HG02884 (cell line): ENCODE results near the gene PTGDS.
A peak's percentile ranks its signal among the peaks of the same experiment; 100 is the strongest.

Experiments
- ATAC-seq: cut with Tn5 transposase; IDR thresholded peaks from one replicate; pipeline ENCODE4 v1.9.1; 2021; ENCODE audit warnings: mild to moderate bottlenecking, moderate library complexity; ENCODE audit not compliant: unreplicated experiment

The PTGDS gene

GRCh38 chr9:136977223-136977622 is at the start of gene PTGDS:
Gene PTGDS (plus strand): TSS chr9:136977504. CDS start chr9:136977579, 75 bp downstream.
- no peak for ATAC-seq

GRCh38 chr9:136928591-136928990 is 48.7 kb upstream of the PTGDS start:
- no peak for ATAC-seq

GRCh38 chr9:136930014-136930413 is 47.3 kb upstream of the PTGDS start:
- no peak for ATAC-seq

- no peak for ATAC-seq
Observed at GRCh38 chr9:136931611-136932130, 45.6 kb upstream of the PTGDS start.

- ATAC-seq = no peak
Observed at GRCh38 chr9:136934277-136934676, 43.0 kb upstream of the PTGDS start.

GRCh38 chr9:136935651-136936050 is 41.7 kb upstream of the PTGDS start:
- no peak for ATAC-seq

GRCh38 chr9:136936645-136937170 is 40.6 kb upstream of the PTGDS start:
- ATAC-seq = no peak

GRCh38 chr9:136937186-136938001 is 39.9 kb upstream of the PTGDS start:
- ATAC-seq = no peak

- no peak for ATAC-seq
Observed at GRCh38 chr9:136939431-136939995, 37.8 kb upstream of the PTGDS start.

- no peak for ATAC-seq
Observed at GRCh38 chr9:136939996-136940525, 37.2 kb upstream of the PTGDS start.

- ATAC-seq = no peak
Observed at GRCh38 chr9:136940526-136941230, 36.6 kb upstream of the PTGDS start.

GRCh38 chr9:136941231-136942111 is 35.8 kb upstream of the PTGDS start:
- no peak for ATAC-seq

- ATAC-seq = no peak
Observed at GRCh38 chr9:136942112-136942880, 35.0 kb upstream of the PTGDS start.

GRCh38 chr9:136942881-136943230 is 34.4 kb upstream of the PTGDS start:
- no peak for ATAC-seq

- peak; percentile 12 for ATAC-seq
Observed at GRCh38 chr9:136943291-136944211, 33.8 kb upstream of the PTGDS start.

- ATAC-seq = peak; percentile 47
Observed at GRCh38 chr9:136944212-136944518, 33.1 kb upstream of the PTGDS start.

GRCh38 chr9:136944519-136945332 is 32.6 kb upstream of the PTGDS start, which contains the start of the genes C8G and FBXW5:
Gene C8G (plus strand): TSS chr9:136945243. CDS start chr9:136945321, 78 bp downstream.
Gene FBXW5 (minus strand): TSS chr9:136944738. CDS start chr9:136944083, 655 bp downstream.
- peak; percentile 74 for ATAC-seq
